Measurements from ENCODE around the gene CHST11. TPM values are rescaled to one million over a fixed set of nuclear protein-coding genes. Genes with fewer than 3 reads are reported as not detected.

The CHST11 gene
- total RNA-seq, 1 experiment from 2014 or later, result 0.25 TPM

- no peak overlapping the region for H3K27ac Mint-ChIP-seq (ENCODE audit: unreplicated experiment)
- BruUV-seq (replicated peaks), result no TSS peak
- POLR2A ChIA-PET, result no interaction called here
These were observed 98.9 kb downstream of the CHST11 start for GRCh38 chr12:104555648-104556047.

GRCh38 chr12:104557488-104558195 lies 100.9 kb downstream of the CHST11 start:
- no peak overlapping the region for H3K4me3 ChIP-seq (ENCODE audit: low read depth, low read length)
- no peaks in the 10 kb centered on the region for H3K27me3 ChIP-seq (replicated peaks; ENCODE audit: control insufficient read depth, insufficient read depth, low read length)
- no TSS peak for BruUV-seq (replicated peaks)
- peaks cover under 1% of the 10 kb centered on the region for H3K27me3 Mint-ChIP-seq (ENCODE audit: insufficient read depth, unreplicated experiment)
- H3K4me1 ChIP-seq, result no peaks in the 10 kb centered on the region
- no peak overlapping the region for H3K27ac Mint-ChIP-seq (ENCODE audit: unreplicated experiment)
- no peaks in the 10 kb centered on the region for H3K4me1 Mint-ChIP-seq (ENCODE audit: low read depth, unreplicated experiment)
- CTCF ChIA-PET, result no interaction called here
- no peaks in the 10 kb centered on the region for H3K36me3 Mint-ChIP-seq (ENCODE audit: insufficient read depth, unreplicated experiment)
- TF ChIP-seq CTCF (IDR thresholded peaks at IDR 0.05; ENCODE audit: insufficient read depth in 1 of 2, low read depth in 1 of 2, low read length in 1 of 2, severe bottlenecking in 1 of 2, unreplicated experiment in 1 of 2), result no peak
- POLR2A ChIA-PET, result no interaction called here
- H3K4me3 Mint-ChIP-seq (ENCODE audit: unreplicated experiment), result no peak overlapping the region
- H3K9me3 ChIP-seq, result no peaks in the 10 kb centered on the region
- intact Hi-C loops (cut with micrococcal nuclease; ENCODE audit: unreplicated experiment), result no loop called here
- DNase-seq, result no peak
- H3K36me3 ChIP-seq (ENCODE audit: control insufficient read depth, insufficient read depth, low read length), result no peaks in the 10 kb centered on the region
- H3K9me3 Mint-ChIP-seq (ENCODE audit: unreplicated experiment), result no peaks in the 10 kb centered on the region

More at GRCh38 chr12:104555648-104556047, 98.9 kb downstream of the CHST11 start:
- Mint-ChIP-seq H3K36me3 (ENCODE audit: insufficient read depth, unreplicated experiment) (no peaks in the 10 kb centered on the region), H3K4me1 (ENCODE audit: low read depth, unreplicated experiment) (no peaks in the 10 kb centered on the region), H3K27me3 (ENCODE audit: insufficient read depth, unreplicated experiment) (peaks cover 10% of the 10 kb centered on the region), H3K4me3 (ENCODE audit: unreplicated experiment) (no peak overlapping the region), H3K9me3 (ENCODE audit: unreplicated experiment) (no peaks in the 10 kb centered on the region)
- intact Hi-C loops (cut with micrococcal nuclease; ENCODE audit: unreplicated experiment), result no loop called here
- TF ChIP-seq CTCF (IDR thresholded peaks at IDR 0.05; ENCODE audit: insufficient read depth in 1 of 2, low read depth in 1 of 2, low read length in 1 of 2, severe bottlenecking in 1 of 2, unreplicated experiment in 1 of 2), result no peak
- DNase-seq, result no peak
- Histone ChIP-seq H3K4me3 (ENCODE audit: low read depth, low read length) (no peak overlapping the region), H3K9me3 (no peaks in the 10 kb centered on the region), H3K27me3 (replicated peaks; ENCODE audit: control insufficient read depth, insufficient read depth, low read length) (no peaks in the 10 kb centered on the region), H3K4me1 (no peaks in the 10 kb centered on the region), H3K36me3 (ENCODE audit: control insufficient read depth, insufficient read depth, low read length) (no peaks in the 10 kb centered on the region)
- CTCF ChIA-PET, result no interaction called here

GRCh38 chr12:104560881-104561280 lies 104.1 kb downstream of the CHST11 start:
- TF ChIP-seq CTCF (IDR thresholded peaks at IDR 0.05; ENCODE audit: insufficient read depth in 1 of 2, low read depth in 1 of 2, low read length in 1 of 2, severe bottlenecking in 1 of 2, unreplicated experiment in 1 of 2), result no peak

More at GRCh38 chr12:104560881-104561280, 104.1 kb downstream of the CHST11 start:
- Mint-ChIP-seq H3K9me3 (ENCODE audit: unreplicated experiment) (no peaks in the 10 kb centered on the region), H3K4me1 (ENCODE audit: low read depth, unreplicated experiment) (no peaks in the 10 kb centered on the region), H3K36me3 (ENCODE audit: insufficient read depth, unreplicated experiment) (no peaks in the 10 kb centered on the region), H3K4me3 (ENCODE audit: unreplicated experiment) (no peak overlapping the region), H3K27me3 (ENCODE audit: insufficient read depth, unreplicated experiment) (no peaks in the 10 kb centered on the region), H3K27ac (ENCODE audit: unreplicated experiment) (no peak overlapping the region)
- Histone ChIP-seq H3K27me3 (replicated peaks; ENCODE audit: control insufficient read depth, insufficient read depth, low read length) (no peaks in the 10 kb centered on the region), H3K36me3 (ENCODE audit: control insufficient read depth, insufficient read depth, low read length) (no peaks in the 10 kb centered on the region), H3K9me3 (no peaks in the 10 kb centered on the region), H3K4me3 (ENCODE audit: low read depth, low read length) (no peak overlapping the region), H3K4me1 (no peaks in the 10 kb centered on the region)
- BruUV-seq (replicated peaks), result no TSS peak
- POLR2A ChIA-PET, result no interaction called here
- intact Hi-C loops (cut with micrococcal nuclease; ENCODE audit: unreplicated experiment), result no loop called here
- no peak for DNase-seq
- CTCF ChIA-PET, result no interaction called here

Data from Caco-2 (cell line).